Astrocyte of the hippocampus (primary cell): Measurements from ENCODE around the gene PRMT6.
"Not testable (repeated sequence)": the region's sequence is repeated elsewhere in the genome, so short reads cannot be mapped to it uniquely, and the experiment has no call there.

Experiments
- DNase-seq: peaks from one replicate; pipeline ENCODE4 v3.0.0; 2011; ENCODE audit warnings: low read depth, low spot score

Gene PRMT6

DNA sequence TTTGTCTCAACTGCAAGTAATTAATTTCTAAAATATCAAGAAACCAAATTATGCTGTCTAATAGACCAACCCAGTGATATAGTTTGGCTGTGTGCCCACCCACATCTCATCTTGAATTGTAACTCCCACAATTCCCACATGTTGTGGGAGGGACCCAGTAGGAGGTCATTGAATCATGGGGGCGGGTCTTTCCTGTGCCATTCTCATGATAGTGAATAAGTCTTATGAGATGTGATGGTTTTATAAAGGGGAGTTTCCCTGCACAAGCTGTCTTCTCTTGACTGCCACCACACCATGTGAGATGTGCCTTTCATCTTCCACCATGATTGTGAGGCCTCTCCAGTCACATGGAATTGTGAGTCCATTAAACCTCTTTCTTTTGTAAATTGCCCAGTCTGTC lies 36.9 kb downstream of the PRMT6 start:
- DNase-seq, result not testable (repeated sequence)

DNA sequence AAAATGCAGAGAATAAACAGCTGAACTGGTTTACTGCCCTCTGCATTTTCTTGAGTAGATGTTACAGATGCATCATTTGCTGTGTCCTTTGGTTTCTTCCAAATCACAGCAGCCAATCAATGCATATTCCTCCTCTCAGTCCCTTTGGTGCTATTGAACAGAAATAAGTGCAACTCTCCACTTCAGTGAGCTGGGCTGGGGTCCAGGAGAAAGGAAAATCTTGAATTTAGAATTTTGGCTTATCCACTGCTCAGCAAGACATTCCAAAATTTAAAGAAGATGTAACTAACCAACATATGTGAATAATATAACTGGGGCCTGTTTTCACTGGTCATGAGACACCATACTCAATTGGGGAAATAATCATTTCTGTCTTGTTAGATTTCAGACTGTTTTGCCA lies 39.2 kb downstream of the PRMT6 start:
- DNase-seq, result no peak

DNA sequence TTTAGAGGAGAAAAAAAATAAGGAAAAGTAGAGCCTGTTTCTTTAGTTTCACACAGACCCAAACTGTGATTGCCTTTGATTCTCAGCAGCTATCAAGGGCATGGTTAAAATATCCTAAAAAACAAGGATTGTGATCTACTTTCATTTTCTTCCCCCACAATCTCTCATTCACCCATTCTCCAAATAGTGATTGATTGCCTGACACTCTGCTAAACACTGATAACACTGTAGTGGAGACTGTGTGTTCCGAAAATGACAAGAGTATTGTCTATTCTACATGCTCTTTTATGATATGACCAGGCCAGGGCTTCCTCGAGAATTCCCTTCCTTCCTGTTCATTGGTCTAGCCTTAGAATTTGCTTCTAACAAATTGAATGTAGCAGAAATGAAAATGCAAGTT lies 40.2 kb downstream of the PRMT6 start:
- DNase-seq, result no peak

DNA sequence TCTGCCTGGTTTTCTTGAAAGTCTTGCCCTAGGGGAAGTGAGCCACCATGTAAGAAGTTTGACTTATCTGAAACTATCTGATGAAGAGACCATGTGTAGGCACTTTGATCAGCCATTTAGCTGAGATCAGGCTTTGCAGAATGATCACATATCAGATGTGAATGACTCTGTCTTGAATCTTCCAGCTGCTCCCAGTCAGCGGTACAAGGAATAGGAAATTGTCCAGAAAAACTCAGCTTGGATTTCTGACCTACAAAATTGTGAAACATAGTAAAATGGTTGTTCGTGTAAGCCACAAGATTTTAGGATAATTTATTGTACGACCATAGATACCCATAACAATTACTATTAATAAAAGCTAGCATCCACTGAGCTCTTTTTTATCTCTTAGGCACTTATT lies 42.5 kb downstream of the PRMT6 start:
- no peak for DNase-seq

DNA sequence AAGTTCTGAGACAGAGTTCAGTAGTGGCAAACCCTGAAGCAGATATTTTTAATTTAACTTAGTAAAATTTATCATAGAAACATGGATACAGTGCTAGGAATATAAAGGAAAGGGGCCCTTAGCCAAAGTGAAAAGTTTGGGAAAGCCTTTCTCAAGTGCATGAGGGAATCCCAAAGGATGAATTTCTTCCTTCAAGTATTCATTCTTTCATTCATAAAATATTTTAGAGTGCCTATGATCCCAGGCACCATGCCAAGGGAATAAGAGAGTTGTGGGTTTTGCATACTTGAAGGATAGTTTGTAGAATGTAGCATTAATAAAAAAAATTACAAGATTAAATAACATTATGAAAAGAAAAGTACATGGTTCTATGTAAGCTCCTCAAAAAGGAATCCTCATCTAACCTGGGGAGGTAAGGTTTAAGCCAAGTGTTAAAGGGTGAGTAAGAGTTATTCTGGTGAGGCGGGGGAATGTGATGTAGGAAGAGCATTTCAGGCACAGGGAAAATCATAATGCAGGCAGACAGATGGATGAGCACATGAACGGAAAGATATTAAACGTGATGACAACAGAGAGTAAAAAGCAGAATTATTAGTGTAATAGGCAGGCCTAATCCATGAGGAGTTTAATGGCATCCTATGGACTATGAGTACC lies 44.0 kb downstream of the PRMT6 start:
- no peak for DNase-seq

DNA sequence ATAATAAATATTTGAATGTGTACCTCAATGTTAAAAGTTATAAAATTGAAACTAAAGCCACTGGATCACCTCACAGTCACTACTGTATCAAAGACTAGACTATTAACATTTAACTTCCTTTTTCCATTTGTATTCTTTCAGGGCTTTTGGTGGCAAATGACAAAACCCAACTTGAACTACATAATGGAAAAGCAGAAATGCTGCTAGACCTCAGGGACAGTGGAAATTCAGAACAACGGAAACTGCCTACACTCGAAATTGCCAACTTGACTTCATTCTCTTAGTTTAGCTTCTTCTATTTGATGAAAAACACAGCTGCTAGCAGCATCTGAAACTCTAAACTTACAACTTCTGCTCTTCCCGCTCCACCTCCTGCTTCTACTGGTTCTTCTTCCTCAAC lies 49.4 kb downstream of the PRMT6 start:
- no peak for DNase-seq
